Activated CD4-positive, alpha-beta T cell treated with anti-CD3 and anti-CD28 coated beads, Interleukin-2, amount 50 U/mL, for 48 hours (primary cell): ENCODE results near the gene ZFP64.
A peak's percentile ranks its signal among the peaks of the same experiment; 100 is the strongest.
"Not testable (repeated sequence)": the region's sequence is repeated elsewhere in the genome, so short reads cannot be mapped to it uniquely, and the experiment has no call there.

Experiments
- DNase-seq, 2 experiments: peaks; one replicate each; pipeline ENCODE4 v3.0.0-alpha.2; 2020

ZFP64 gene

DNA sequence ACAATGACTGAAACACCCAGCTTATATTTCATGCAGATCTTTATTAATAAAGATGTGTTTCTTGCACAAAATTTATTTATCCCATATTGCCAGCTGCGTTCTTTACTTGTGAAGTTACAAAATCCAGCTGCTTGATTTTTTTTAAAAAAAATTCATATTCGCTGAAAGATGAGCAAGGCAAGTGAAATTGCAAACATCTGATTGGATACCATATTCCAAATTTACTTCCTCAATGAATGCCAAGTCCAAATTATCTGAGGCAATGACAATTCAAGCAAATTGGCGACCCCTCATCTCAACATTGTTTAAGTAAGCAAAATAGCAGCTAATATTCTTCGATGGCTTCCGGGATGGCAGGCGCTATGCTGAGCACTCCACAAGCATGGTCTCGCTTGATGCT lies 37.7 kb downstream of the ZFP64 start:
- DNase-seq: no peak

DNA sequence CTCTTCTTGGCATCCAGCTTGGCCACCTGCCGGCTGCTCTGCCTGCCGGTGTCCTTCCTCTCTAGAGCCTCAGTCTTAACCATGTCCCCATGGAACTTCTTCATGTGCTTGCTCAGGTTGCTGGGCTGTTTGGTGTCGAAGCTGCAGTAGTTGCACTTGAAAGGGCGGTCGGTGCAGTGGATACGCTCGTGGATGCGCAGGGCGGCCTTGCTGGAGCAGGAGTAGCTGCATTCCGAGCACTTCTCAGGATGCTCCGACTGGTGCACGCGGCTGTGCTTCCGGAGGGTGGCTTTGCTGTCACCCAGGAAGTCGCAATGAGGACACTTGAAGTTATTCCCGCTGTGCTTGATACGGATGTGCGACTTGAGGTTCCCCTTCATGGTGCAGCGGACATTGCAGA lies 38.7 kb downstream of the ZFP64 start:
- no peak for DNase-seq

DNA sequence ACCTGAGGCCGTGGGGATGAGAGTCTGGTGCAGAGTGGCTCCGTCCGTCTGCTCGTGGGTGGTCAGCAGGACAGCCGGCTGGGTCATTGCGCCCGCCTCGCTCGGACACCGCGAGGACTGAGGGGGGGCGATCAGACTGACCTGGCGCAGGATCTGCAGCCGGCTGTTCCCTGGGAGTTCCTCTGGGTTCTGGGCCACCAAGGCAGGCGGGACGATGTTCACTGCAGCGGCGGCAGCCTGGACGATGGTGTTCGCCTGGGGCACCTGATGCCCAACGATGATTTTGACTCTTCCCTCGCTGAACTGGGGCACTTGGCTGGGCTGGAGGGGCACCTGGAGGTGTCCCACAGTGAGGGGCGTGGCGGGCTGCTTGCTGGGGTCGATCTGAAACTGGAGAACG lies 39.2 kb downstream of the ZFP64 start:
- DNase-seq: no peak

DNA sequence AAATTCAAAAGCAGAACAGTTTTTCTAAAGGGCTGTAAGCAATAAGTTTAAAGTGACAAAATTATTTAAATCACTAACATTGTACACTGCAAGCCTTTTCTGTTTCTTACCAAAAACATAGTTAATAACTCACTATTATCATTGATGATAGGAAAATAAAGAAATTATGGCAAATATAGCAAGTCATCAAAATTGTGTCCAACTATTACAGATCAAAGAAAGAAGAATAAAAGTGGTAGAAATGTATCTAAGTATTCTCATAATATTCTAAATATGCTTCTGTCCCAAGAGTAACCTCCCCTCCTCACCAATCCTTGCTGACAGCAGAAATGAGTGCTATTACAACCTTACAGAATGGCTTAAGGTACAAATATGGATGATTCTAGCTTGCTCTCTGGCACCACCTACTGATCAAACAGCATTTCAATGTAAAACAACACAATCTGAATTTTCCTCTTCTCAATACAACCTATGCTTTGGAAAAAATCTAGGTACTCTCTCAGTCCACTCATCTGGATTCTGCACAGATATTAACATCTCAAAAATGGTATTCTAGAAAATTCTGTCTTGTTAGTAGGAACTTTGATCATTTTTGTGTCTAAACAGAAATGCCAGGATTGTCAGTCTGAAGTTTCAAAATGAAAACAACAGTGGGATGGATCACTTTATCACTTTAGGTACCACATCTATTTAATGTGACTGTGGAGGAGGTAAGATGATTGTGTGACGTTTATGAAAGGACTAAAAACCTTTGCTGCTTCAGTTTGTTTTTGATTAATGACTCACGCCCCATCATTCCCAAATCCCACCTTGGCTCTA lies 40.9 kb downstream of the ZFP64 start:
- DNase-seq: no peak

DNA sequence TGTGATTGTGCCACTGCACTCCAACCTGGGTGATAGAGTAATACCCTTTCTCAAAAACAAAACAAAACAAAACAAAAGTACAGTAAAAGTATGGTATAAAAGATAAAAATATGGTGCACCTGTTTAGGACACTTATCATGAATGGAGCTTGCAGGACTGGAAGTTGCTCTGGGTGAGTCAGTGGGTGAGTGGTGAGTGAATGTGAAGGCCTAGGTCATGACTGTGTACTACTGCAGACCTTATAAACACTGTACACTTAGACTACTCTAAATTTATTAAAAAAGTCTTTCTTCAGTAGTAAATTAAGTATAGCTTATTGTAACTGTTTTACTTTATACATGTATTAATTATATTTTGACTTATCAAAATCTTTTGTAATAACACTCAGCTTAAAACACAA lies 46.0 kb downstream of the ZFP64 start:
- DNase-seq: no peak

DNA sequence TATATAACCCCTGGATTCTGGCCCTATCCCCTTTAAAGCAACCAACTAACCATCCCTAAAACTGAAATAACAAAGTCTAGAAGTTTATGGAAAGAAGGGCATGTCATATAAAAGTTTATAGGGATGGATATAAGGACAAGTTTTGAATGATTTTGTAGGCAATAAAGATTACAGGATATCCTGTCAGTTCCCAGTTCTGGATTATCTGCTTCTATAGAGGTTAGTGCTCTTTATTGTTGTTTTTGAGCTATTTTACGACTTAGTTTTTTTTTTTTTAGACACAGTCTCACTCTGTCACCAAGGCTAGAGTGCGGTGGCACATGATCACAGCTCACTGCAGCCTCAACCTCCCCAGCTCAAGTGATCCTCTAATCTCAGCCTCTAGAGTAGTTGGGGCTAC lies 48.3 kb downstream of the ZFP64 start:
- DNase-seq: no peak

DNA sequence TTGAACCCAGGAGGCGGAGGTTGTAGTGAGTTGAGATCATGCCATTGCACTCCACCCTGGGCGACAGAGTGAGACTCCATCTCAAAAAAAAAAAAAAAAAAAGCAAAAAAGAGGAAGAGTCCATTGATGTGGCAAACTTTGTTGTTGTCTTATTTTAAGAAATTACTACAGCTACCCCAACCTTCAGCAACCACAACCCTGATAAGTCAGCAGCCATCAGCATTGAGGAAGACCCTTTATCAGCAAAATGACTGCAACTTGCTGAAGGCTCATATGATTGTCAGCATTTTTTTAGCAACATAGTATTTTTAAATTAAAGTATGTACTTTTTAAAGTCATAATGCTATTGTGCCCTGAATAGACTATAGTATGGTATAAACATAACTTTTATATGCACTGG lies 48.8 kb downstream of the ZFP64 start:
- no peak for DNase-seq

DNA sequence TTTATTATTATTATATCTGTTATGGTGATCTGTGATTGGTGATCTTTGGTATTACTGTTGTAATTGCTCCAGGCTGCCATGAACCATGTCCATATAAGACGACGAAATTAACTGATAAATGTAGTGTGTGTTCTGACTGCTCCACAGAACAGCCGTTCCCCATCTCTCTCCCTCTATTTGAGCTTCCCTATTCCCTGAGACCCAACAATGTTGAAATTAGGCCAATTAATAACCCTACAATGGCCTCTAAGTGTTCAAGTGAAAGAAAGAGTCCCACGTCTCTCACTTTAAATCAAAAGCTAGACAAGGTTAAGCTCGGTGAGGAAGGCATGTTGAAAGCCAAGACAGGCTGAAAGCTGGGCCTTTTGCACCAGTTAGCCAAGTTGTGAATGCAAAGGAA lies 51.6 kb downstream of the ZFP64 start:
- no peak for DNase-seq

DNA sequence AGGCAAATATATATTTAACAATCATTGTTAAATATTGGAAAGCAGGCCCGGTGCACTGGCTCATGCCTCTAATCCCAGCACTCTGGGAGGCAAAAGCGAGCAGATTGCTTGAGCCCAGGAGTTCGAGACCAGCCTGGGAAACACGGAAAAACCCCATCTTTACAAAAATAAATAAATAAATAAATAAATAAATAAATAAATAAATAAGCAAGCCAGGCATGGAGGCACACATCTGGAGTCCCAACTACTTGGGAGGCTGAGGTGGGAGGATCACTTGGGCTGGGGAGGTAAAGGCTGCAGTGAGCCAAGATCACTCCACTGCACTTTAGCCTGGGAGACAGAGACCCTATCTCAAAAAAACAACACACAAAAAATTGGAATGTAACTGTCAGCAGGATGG lies 53.7 kb downstream of the ZFP64 start:
- DNase-seq: no peak

DNA sequence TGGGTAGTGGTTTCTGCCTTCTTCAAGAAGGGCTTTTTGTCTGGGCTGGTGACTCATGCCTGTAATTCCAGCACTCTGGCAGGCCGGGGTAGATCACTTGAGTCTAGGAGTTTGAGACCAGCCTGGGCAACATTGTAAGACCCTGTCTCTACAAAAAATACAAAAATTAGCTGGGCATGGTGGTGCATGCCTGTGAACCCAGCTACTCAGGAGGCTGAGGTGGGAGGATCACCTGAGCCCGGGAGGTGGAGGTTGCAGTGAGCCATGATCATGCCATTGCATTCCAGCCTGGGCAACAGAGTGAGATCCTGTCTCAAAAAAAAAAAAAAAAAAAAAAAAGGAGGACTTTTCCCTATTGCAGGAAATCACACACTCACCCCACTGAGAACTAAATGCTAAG lies 57.9 kb downstream of the ZFP64 start:
- not testable (repeated sequence) for DNase-seq

DNA sequence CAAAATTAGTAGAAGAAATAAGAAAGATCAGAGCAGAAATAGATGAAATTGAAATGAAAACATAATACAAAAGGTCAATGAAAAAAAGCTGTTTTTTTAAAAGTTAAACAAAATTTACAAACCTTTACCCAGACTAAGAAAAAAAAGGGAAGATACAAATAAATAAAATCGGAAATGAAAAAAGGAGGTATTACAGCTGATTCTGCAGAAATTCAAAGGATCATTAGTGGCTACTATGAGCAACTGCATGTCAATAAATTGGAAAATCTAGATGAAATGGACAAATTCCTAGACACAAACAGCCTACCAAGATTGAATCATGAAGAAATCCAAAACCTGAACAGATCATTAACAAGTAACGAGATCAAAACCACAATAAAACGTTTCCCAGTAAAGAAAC lies 59.2 kb downstream of the ZFP64 start:
- DNase-seq: no peak

DNA sequence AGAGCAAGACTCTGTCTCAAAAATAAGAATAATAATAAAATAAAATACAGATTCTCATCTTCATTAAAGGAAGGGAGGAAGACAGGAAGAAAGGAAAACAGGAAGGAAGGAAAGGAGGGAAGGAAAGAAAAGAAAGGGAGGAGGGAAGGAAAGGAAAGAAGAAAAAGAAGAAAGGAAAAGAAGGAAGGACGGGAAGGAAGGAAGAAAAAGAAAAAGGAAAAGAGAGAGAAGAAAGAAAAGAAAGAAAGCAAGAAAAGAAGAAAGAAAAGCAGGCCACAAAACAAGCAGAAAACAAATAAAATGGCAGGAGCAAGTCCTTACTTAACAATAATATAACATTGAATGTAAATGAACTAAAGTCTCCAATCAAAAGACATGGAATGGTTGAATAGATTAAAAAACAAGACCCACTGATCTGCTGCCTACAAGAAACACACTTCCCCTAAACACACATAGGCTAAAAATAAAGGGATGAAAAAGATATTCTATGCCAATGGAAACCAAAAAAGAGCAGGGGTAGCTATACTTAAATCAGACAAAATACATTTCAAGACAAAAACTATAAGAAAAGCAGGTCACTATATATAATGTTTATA lies 60.4 kb downstream of the ZFP64 start:
- no peak for DNase-seq

DNA sequence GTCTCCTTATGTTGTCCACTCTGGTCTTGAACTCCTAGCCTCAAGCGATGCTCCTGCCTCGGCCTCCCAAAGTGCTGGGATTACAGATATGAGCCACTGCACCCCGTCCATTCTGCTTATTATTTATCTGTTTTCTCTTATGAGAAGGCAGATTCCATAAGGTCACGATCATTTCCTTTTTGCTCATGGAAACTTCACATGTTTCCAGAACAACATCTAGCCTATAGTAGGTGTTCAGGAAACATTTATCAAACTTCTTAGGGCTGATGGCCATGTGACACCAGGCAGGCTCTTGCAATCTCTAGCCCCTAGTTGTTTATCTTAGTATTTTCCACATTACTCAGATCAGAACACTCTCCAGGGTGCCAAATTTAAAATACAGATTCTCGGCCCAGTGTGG lies 61.2 kb downstream of the ZFP64 start:
- DNase-seq: no peak

DNA sequence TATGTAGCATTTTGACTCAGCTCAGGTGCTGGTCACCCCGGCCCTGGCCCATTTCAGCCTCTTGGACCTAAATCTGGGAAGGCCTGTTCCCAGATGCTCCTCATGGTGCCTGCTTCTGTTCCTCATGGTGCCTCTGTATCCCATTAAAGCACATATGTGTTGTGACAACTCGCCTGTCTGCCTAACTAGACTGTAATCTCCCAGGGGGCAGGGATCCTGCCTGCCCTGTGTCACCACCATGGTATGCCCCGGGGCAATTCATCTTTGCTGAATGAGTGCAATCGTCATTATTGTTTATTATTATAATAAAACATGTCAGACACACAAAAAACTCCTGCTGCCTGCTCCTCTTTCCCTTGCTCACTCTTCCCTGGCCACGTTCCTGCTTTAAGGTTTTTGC lies 62.0 kb downstream of the ZFP64 start:
- no peak for DNase-seq

DNA sequence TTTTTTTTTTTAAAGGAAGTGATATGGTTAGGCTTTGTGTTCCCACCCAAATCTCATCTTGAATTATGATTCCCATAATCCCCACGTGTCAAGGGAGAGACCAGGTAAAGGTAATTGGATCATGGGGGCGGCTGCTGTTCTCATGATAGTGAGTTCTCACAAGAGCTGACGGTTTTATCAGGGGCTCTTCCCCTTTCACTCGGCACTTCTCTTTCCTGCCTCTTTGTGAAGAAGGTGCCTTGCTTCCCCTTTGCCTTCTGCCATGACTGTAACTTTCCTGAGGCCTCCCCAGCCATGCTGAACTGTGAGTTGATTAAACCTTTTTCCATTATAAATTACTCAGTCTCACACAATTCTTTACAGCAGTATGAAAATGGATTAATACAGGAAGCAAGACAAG lies 64.3 kb downstream of the ZFP64 start:
- DNase-seq: no peak

DNA sequence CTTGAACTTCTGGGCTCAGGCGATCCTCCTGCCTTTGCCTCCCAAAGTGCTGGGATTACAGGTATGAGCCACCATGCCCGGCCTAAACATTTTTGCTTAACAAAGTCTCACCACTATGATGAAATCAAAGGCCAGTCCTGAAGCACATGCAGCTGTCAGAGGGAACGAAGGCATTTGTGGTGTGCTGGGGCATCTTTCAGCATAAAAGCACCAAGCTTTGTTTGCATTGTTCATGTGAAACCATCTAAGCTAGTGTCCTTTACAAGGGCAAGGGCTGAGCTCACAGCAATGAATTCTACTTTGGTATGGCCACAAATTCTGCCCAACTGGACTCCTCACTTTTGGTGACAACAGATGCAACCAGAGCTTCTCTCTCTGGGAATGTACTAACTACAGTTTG lies 66.8 kb downstream of the ZFP64 start:
- DNase-seq: no peak

DNA sequence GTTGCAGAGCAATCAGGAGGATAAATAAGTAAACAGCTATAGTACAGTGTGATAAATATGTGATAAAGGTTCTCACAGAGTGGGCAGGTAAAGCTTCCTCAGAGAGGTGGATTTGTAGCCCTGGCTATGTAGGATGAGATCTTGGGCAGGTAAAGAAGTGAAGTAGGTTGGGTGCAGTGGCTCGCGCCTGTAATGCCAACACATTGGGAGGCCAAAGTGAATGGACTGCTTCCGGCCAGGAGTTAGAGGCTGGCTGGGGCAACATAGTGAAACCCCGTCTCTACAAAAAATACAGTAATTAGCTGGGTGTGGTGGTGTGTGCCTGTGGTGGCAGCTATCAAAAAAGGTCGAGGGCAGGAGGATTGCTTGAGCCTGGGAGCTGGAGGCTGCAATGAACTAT lies 72.9 kb downstream of the ZFP64 start:
- DNase-seq: no peak

DNA sequence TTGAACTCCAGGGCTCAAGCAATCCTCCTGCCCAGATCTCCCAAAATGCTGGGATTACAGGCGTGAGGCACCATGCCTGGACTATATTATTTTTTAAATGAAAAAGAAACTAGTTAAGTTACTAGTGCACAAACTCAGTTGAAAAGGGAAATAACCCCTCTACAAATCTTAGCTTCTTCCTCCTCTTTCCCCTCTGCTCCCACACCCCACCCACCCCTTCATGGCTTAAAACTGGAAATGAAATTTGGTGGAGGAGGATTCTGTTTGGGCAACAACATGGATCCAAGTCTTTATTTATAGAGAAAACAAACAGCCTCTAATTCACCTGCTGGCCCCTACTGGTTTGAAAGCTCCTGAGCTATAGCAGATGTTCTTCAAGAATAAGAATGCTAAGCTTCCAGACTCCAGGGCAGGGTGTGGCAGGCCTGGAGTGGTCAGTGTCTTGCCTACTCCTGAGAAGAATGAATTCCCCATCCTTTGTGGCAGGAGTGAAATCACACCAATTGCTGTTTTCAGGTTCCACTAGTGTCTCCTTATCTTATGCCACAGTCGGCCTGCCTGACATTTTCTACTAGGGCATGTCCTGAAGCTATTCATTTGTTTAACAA lies 73.5 kb downstream of the ZFP64 start:
- DNase-seq: no peak

DNA sequence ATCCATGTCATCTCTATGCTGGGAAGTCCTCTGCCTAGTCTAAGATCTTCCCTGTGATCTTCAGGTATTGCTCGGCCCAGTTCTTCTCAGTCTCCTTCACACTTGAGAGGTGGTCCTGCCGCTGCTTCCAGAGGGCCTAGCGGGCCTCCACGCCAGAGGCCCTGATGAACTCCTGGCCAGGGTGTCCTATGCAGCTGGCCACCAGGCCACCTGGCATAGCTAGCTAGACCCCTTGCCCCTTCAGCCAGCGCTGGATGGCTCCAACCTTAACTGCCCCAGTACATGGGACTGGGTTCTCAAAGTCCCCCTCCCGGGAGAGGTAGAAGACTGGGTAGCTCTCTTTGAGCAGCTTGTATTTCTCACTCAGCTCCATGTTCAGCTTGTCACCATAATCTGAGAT lies 81.1 kb downstream of the ZFP64 start:
- no peak for DNase-seq

DNA sequence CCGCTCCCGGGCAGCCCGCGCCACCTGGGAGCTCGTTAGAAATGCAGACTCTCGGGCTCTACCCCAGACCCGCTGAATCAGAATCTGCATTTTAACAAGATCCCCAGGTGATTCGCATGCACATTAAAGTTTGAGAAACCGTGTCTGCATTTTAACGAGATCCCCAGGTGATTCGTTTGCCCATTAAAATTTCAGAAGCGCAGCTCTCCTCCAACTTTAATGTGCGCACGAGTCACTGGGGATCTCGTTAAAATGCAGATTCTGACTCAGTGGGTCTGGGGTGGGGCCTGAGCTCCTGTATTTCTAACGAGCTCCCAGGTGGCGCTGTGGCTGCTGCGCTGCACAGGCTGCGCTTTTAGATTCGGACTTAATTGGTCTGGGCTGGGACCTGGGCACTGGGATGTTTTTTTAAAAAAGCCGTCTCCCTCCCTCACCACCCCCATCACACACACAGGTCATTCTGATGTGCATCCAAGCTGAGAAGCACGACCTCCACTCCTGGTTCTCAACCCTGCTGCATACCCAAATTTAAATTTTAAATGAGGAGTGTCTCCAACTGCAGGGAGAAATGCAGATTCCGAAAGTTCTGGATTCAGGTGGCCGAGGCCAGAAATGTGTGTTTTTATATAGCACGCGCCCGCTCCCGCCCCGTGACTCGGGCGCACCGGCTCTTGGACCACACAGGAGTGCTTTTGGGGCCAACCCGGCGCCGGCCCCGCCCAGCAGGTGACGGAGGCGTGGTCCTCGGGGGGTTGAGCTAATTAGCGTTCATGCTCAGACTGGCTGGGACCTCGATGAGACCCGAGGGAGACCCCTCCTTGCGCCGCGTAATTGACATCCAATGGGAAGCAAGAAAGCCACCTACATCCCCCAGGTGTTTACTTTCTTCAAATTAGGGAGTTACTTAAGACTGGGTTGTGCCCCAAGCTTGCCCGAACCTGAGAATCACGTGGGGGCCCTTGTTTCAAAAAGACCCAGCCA lies 85.8 kb downstream of the ZFP64 start:
- peak; percentile 48 to 62 for DNase-seq

DNA sequence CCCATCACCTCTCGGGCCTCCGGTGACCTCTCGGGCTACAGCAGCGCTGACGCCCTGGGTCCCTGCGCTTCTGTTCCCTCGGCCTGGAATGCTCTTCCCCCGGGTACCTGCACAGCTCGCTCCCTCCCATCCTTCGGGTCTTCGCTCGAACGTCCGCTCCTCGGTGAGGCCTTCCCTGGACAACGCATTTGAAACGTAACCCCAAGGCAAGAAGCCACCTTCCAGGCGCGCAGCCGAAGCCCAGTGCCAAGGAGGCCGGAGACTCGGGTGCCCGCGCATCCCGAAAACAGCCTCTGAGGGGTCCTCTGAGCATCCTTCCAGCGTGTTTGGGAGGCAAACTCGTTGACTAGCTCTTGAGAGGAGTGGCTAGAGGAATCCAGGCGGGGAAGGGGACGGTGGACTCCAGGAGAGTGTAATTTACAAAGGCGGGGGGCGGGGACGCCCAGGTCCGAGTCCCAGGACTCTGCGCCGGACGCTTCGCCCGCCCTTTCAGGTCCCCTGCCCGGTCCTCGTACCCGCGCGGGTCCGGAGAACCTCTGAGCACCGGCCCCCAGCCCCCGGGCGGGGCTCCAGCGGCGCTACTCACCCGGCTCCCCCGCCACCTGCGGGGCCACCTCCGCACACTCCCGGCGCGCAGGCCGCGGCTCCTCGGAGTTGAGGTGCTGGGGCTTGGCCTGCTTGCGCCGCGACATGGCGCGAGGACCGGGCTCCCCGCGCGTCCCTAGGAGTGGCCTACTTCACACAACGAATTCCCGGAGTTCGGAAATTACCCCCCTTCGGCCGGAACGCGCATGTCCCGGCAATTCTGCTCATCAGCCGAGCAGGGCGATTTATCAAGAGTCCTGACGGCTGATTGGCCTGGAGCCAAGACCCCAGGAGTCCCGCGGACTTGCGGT lies 86.8 kb downstream of the ZFP64 start:
- peak; percentile 5 to 11 for DNase-seq

DNA sequence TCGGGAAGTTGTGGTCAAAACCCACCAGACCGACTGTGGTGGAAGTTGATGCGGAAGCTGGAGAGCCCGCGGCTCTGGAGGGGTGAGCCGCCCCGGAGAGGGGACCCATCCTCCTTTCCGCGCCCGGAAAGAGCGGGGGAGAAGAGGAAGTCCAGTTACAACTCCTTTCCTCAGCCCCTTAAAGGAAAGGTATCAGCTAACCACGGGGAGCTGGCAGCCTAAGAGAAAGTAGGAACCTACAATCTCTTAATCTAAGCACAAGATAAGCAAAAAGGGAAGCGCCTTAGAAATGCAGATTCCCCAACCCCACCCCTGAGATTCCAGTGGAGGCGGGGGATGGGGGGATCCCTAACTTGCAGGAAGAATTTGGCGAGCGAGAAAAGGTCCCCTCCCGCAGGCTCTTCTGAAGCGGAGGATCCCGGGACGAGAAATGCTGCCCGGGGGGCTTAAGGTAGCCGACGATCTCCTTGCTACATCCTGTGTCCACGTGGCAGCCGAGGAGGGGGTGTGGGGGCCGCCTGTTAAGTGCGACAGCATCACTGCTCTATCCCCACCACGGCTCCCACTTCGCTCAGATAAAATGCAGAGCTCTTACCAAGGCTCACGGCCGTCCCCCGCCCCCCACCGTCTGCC lies 87.5 kb downstream of the ZFP64 start:
- peak in 1 of 2 experiments; percentile 8 for DNase-seq
